ENCODE data around the gene GLIS1.

Gene GLIS1

GRCh38 chr1:53736290-53736689 lies 2.7 kb downstream of the GLIS1 start:
- Histone ChIP-seq H3K9me3 (ENCODE audit: control insufficient read depth, low read length) (no peaks in the 10 kb centered on the region), H3K36me3 (ENCODE audit: control insufficient read depth, insufficient read depth, low read length) (no peaks in the 10 kb centered on the region), H3K27ac (ENCODE audit: low read depth, low read length, severe bottlenecking) (no peak overlapping the region), H3K4me3 (ENCODE audit: extremely low read depth, insufficient read depth, low read length, poor library complexity, severe bottlenecking) (no peak overlapping the region), H3K4me1 (ENCODE audit: control insufficient read depth, insufficient read depth, low read length, poor library complexity, severe bottlenecking) (peaks cover 64% of the 10 kb centered on the region)
- 71 to 72% methylated on average over 7 to 9 of the region's 11 CpGs for WGBS, 2 experiments (ENCODE audit: insufficient coverage in 2 of 2)

- Histone ChIP-seq H3K36me3 (ENCODE audit: control insufficient read depth, insufficient read depth, low read length) (no peaks in the 10 kb centered on the region), H3K9me3 (ENCODE audit: control insufficient read depth, low read length) (no peaks in the 10 kb centered on the region), H3K27ac (ENCODE audit: low read depth, low read length, severe bottlenecking) (no peak overlapping the region), H3K4me3 (ENCODE audit: extremely low read depth, insufficient read depth, low read length, poor library complexity, severe bottlenecking) (no peak overlapping the region), H3K4me1 (ENCODE audit: control insufficient read depth, insufficient read depth, low read length, poor library complexity, severe bottlenecking) (peaks cover 66% of the 10 kb centered on the region)
- 90 to 100% methylated on average over 3 to 5 of the region's 5 CpGs for WGBS, 2 experiments (ENCODE audit: insufficient coverage in 2 of 2)
Observed at GRCh38 chr1:53735681-53736080, 3.3 kb downstream of the GLIS1 start.

- peaks cover 63% of the 10 kb centered on the region for H3K4me1 ChIP-seq (ENCODE audit: control insufficient read depth, insufficient read depth, low read length, poor library complexity, severe bottlenecking)
- no peaks in the 10 kb centered on the region for H3K9me3 ChIP-seq (ENCODE audit: control insufficient read depth, low read length)
- no peaks in the 10 kb centered on the region for H3K36me3 ChIP-seq (ENCODE audit: control insufficient read depth, insufficient read depth, low read length)
- H3K4me3 ChIP-seq (ENCODE audit: extremely low read depth, insufficient read depth, low read length, poor library complexity, severe bottlenecking): no peak overlapping the region
- H3K27ac ChIP-seq (ENCODE audit: low read depth, low read length, severe bottlenecking): no peak overlapping the region
- WGBS, 2 experiments (ENCODE audit: insufficient coverage in 2 of 2): 71 to 81% methylated on average over 3 to 4 of the region's 5 CpGs
Observed at GRCh38 chr1:53735261-53735660, 3.7 kb downstream of the GLIS1 start.

- no peak overlapping the region for H3K4me3 ChIP-seq (ENCODE audit: extremely low read depth, insufficient read depth, low read length, poor library complexity, severe bottlenecking)
- H3K27ac ChIP-seq (ENCODE audit: low read depth, low read length, severe bottlenecking): no peak overlapping the region
- H3K36me3 ChIP-seq (ENCODE audit: control insufficient read depth, insufficient read depth, low read length): no peaks in the 10 kb centered on the region
- H3K9me3 ChIP-seq (ENCODE audit: control insufficient read depth, low read length): no peaks in the 10 kb centered on the region
- H3K4me1 ChIP-seq (ENCODE audit: control insufficient read depth, insufficient read depth, low read length, poor library complexity, severe bottlenecking): peaks cover 58% of the 10 kb centered on the region
- WGBS, 2 experiments (ENCODE audit: insufficient coverage in 2 of 2): 85 to 89% methylated on average over 7 to 9 of the region's 10 CpGs
Observed at GRCh38 chr1:53734650-53735211, 4.2 kb downstream of the GLIS1 start.

- no peak overlapping the region for H3K27ac ChIP-seq (ENCODE audit: low read depth, low read length, severe bottlenecking)
- no peaks in the 10 kb centered on the region for H3K9me3 ChIP-seq (ENCODE audit: control insufficient read depth, low read length)
- H3K36me3 ChIP-seq (ENCODE audit: control insufficient read depth, insufficient read depth, low read length): no peaks in the 10 kb centered on the region
- H3K4me1 ChIP-seq (ENCODE audit: control insufficient read depth, insufficient read depth, low read length, poor library complexity, severe bottlenecking): peaks cover 53% of the 10 kb centered on the region
- WGBS, 2 experiments (ENCODE audit: insufficient coverage in 2 of 2): 94% methylated on average over 9 to 10 of the region's 10 CpGs
- H3K4me3 ChIP-seq (ENCODE audit: extremely low read depth, insufficient read depth, low read length, poor library complexity, severe bottlenecking): no peak overlapping the region
Observed at GRCh38 chr1:53733975-53734649, 4.9 kb downstream of the GLIS1 start.

- no peak overlapping the region for H3K4me3 ChIP-seq (ENCODE audit: extremely low read depth, insufficient read depth, low read length, poor library complexity, severe bottlenecking)
- H3K9me3 ChIP-seq (ENCODE audit: control insufficient read depth, low read length): no peaks in the 10 kb centered on the region
- no peaks in the 10 kb centered on the region for H3K36me3 ChIP-seq (ENCODE audit: control insufficient read depth, insufficient read depth, low read length)
- 94 to 95% methylated on average over 9 to 12 of the region's 12 CpGs for WGBS, 2 experiments (ENCODE audit: insufficient coverage in 2 of 2)
- peaks cover 53% of the 10 kb centered on the region for H3K4me1 ChIP-seq (ENCODE audit: control insufficient read depth, insufficient read depth, low read length, poor library complexity, severe bottlenecking)
- no peak overlapping the region for H3K27ac ChIP-seq (ENCODE audit: low read depth, low read length, severe bottlenecking)
Observed at GRCh38 chr1:53733447-53733931, 5.5 kb downstream of the GLIS1 start.

- no peaks in the 10 kb centered on the region for H3K9me3 ChIP-seq (ENCODE audit: control insufficient read depth, low read length)
- peaks cover 53% of the 10 kb centered on the region for H3K4me1 ChIP-seq (ENCODE audit: control insufficient read depth, insufficient read depth, low read length, poor library complexity, severe bottlenecking)
- no peak overlapping the region for H3K27ac ChIP-seq (ENCODE audit: low read depth, low read length, severe bottlenecking)
- WGBS, 2 experiments (ENCODE audit: insufficient coverage in 2 of 2): 80 to 100% methylated on average over 1 of the region's 6 CpGs
- no peaks in the 10 kb centered on the region for H3K36me3 ChIP-seq (ENCODE audit: control insufficient read depth, insufficient read depth, low read length)
- no peak overlapping the region for H3K4me3 ChIP-seq (ENCODE audit: extremely low read depth, insufficient read depth, low read length, poor library complexity, severe bottlenecking)
Observed at GRCh38 chr1:53732912-53733317, 6.0 kb downstream of the GLIS1 start.

GRCh38 chr1:53732409-53732808 lies 6.6 kb downstream of the GLIS1 start:
- H3K27ac ChIP-seq (ENCODE audit: low read depth, low read length, severe bottlenecking): no peak overlapping the region
- WGBS, 2 experiments (ENCODE audit: insufficient coverage in 2 of 2): 39 to 45% methylated on average over 2 of the region's 3 CpGs
- no peaks in the 10 kb centered on the region for H3K36me3 ChIP-seq (ENCODE audit: control insufficient read depth, insufficient read depth, low read length)
- no peaks in the 10 kb centered on the region for H3K9me3 ChIP-seq (ENCODE audit: control insufficient read depth, low read length)
- no peak overlapping the region for H3K4me3 ChIP-seq (ENCODE audit: extremely low read depth, insufficient read depth, low read length, poor library complexity, severe bottlenecking)
- peaks cover 53% of the 10 kb centered on the region for H3K4me1 ChIP-seq (ENCODE audit: control insufficient read depth, insufficient read depth, low read length, poor library complexity, severe bottlenecking)

- H3K27ac ChIP-seq (ENCODE audit: low read depth, low read length, severe bottlenecking): no peak overlapping the region
- H3K36me3 ChIP-seq (ENCODE audit: control insufficient read depth, insufficient read depth, low read length): no peaks in the 10 kb centered on the region
- no peak overlapping the region for H3K4me3 ChIP-seq (ENCODE audit: extremely low read depth, insufficient read depth, low read length, poor library complexity, severe bottlenecking)
- peaks cover 48% of the 10 kb centered on the region for H3K4me1 ChIP-seq (ENCODE audit: control insufficient read depth, insufficient read depth, low read length, poor library complexity, severe bottlenecking)
- H3K9me3 ChIP-seq (ENCODE audit: control insufficient read depth, low read length): no peaks in the 10 kb centered on the region
- WGBS, 2 experiments (ENCODE audit: insufficient coverage in 2 of 2): 93 to 100% methylated on average over 2 to 8 of the region's 8 CpGs
Observed at GRCh38 chr1:53731779-53732305, 7.1 kb downstream of the GLIS1 start.

- Histone ChIP-seq H3K9me3 (ENCODE audit: control insufficient read depth, low read length) (no peaks in the 10 kb centered on the region), H3K36me3 (ENCODE audit: control insufficient read depth, insufficient read depth, low read length) (no peaks in the 10 kb centered on the region), H3K27ac (ENCODE audit: low read depth, low read length, severe bottlenecking) (no peak overlapping the region), H3K4me3 (ENCODE audit: extremely low read depth, insufficient read depth, low read length, poor library complexity, severe bottlenecking) (no peak overlapping the region), H3K4me1 (ENCODE audit: control insufficient read depth, insufficient read depth, low read length, poor library complexity, severe bottlenecking) (peaks cover 41% of the 10 kb centered on the region)
- 93 to 96% methylated on average over 7 to 9 of the region's 10 CpGs for WGBS, 2 experiments (ENCODE audit: insufficient coverage in 2 of 2)
Observed at GRCh38 chr1:53731043-53731600, 7.8 kb downstream of the GLIS1 start.
